HG03439 (cell line): Measurements from ENCODE around the gene PHLPP2.

Experiments
- ATAC-seq: cut with Tn5 transposase; IDR thresholded peaks from one replicate; pipeline ENCODE4 v1.9.1; 2021; ENCODE audit warnings: mild to moderate bottlenecking, moderate library complexity; ENCODE audit not compliant: unreplicated experiment

The PHLPP2 gene, protein sequence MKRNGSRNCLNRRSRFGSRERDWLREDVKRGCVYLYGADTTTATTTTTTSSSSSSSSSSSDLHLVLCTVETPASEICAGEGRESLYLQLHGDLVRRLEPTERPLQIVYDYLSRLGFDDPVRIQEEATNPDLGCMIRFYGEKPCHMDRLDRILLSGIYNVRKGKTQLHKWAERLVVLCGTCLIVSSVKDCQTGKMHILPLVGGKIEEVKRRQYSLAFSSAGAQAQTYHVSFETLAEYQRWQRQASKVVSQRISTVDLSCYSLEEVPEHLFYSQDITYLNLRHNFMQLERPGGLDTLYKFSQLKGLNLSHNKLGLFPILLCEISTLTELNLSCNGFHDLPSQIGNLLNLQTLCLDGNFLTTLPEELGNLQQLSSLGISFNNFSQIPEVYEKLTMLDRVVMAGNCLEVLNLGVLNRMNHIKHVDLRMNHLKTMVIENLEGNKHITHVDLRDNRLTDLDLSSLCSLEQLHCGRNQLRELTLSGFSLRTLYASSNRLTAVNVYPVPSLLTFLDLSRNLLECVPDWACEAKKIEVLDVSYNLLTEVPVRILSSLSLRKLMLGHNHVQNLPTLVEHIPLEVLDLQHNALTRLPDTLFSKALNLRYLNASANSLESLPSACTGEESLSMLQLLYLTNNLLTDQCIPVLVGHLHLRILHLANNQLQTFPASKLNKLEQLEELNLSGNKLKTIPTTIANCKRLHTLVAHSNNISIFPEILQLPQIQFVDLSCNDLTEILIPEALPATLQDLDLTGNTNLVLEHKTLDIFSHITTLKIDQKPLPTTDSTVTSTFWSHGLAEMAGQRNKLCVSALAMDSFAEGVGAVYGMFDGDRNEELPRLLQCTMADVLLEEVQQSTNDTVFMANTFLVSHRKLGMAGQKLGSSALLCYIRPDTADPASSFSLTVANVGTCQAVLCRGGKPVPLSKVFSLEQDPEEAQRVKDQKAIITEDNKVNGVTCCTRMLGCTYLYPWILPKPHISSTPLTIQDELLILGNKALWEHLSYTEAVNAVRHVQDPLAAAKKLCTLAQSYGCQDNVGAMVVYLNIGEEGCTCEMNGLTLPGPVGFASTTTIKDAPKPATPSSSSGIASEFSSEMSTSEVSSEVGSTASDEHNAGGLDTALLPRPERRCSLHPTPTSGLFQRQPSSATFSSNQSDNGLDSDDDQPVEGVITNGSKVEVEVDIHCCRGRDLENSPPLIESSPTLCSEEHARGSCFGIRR (N-terminal part only)

DNA sequence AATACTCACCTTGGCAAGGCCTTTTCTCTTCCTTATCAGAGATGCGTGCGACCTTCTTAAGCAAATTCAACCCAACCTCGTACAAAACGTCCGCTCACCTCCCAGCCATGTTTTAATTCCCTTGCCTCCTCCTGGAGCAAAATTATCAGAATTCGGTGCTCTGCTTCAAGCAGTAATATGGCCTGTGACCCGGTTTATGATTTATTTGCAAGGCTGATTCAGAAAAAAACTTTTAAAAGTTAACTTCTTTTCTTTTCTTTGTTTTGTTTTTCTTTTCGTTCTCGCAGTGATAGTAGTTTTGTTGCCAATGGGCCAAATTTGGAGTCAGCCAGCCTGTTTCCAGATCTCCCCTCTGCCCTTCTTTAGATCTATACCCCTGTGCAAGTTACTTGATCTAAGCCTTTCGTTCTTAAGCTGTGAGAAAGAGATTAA, at the start of gene PHLPP2:
PHLPP2 (minus strand) TSS at position 382 of the 432 bp plus-strand sequence. CDS start 9,906 bp downstream, outside the sequence.
- ATAC-seq = no peak

DNA sequence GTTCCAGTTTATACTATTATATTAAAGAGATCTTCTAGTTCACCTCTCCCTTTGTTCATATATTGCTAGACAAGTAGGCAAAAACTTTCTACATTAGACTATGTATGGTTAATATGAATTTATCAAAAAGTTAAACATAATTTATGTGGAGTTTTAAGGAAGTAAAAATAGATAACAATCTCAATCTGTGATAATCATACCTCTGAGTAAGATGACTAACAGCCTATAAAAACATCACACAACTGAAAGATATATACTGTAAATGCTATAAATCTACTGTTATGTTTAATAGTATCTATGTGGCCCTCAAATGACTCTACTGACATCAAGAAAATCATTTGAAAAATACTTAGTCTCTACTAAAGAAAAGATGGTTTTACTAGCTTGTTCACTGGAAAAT, 47.1 kb upstream of the PHLPP2 start:
- ATAC-seq = no peak

DNA sequence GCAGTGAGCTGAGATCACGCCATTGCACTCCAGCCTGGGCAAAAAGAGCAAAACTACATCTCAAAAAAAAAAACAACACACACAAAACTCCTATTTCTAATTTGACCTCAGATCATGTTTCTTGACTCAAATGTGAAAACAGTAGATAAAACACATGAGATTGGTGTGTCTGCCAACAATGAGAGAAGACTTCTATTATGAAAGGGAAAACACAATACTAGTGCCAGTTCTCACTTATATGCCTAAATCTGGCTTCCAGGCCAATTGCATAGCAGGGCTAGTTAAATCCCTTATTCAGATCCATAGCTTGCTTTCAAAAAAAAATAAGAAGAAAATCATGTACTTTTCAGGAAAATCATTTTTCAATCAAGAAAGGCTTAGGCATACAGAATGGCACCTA, 44.7 kb upstream of the PHLPP2 start:
- no peak for ATAC-seq

DNA sequence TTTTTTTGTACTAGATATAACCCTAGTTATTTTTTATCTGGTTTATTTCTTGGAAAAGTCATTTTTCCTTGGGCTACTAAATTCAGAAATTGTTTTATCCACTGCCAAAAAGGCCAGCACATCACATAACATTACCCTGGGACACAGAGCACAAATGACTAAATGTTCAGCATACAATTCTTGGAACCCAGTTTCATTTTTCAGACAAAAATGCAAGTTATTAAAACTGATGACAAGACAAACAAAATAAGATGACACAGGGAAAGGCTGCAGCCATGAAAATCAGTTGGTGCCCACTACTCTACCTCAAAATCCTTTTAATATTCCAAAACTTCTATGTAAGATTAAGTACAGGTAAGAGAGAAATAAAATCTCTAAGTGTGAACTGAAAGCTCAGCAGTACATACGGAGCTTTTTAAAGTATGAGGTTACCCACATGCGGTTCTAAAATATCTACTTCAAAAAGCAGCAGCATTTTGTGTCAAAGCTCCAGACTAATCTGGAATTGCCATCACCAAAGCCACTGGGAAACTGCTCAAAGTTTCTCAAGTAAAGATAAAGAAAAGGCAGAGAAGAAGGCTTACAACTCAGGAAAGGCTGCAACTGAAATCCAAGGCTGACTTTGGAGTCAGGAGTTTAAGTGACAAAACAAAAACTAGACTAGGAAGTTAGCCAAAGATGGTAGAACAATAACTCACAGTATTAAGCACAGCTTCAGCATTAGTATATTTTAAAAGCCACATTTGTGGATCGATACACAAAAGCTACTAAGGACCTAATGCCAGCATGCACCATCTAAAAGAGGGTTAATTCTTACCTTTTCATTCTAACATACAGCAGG, 42.8 kb upstream of the PHLPP2 start:
- ATAC-seq = no peak

DNA sequence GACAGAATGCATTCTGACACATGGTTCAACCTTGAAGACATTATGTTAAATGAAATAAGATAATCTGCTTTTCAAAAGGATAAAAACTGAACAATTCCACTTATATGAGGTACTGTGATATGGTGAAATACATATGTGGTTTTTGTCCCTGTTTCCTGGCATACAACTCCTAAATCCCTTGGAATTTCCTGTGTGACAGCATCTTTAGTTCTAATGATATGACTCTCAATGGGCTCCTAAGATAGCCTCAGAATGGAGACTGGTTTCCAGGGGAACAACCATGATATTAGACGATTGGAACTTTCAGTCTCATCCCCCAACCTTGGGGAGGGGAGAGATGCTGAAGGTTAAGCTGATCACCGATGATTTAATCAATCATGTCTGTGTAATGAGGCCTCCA, 37.7 kb upstream of the PHLPP2 start:
- no peak for ATAC-seq

DNA sequence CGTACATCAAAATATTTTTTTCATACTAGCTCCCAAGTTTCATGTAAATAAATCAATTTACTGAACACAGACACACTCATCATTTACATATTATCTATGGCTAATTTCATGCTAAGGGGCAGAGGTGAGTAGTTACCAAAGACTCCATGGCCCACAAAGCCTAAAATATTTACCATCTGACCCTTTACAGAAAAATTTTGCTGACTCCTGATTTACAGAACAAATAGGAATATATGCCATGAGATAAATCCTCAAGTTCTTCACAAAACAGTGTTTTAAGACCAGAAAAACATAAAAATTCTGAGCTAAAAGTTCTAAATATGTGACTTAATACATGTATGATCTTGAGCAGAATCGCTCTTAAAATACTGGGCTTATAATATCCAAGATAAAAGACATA, 36.6 kb upstream of the PHLPP2 start:
- ATAC-seq = no peak

DNA sequence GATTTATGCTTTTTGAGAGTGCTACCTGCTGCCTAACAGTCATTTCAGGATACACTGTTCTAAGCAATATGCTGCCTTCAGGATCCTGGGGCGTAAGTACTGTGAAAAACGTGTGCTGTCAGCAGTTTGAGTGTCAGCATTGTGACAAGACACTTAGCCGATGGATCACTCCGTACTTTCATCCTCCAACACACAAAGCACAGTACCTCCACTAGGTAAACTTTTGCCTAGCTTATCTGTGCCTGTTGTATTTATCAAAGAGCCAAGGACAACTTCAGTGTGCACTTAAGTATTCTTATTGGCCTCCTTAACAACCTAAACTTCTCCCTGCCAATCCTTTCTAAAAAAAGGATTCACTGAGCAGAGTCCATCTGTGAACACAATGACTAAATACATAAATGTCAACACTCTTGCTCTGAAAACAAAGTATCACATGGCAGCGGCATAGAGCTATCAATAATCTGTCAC, 33.8 kb upstream of the PHLPP2 start:
- ATAC-seq = no peak

DNA sequence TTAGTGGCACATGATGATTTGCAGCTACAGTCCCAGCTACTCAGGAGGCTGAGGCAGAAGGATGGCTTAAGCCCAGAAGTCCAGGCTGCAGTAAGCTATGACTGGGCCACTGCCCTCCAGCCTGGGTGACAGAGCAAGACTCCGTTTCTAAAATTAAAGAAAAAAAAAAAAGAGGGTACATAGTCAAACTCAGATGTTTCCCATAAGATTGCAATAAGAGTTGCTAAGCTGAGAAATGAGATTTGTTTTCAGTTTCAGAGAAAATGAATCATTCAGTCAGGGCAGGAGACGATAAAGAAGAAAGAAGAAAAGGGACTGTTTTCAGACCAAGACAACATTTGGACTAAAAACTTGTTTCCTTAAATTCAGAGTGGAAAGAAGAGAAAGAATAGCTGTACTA, 30.2 kb upstream of the PHLPP2 start:
- ATAC-seq = no peak

DNA sequence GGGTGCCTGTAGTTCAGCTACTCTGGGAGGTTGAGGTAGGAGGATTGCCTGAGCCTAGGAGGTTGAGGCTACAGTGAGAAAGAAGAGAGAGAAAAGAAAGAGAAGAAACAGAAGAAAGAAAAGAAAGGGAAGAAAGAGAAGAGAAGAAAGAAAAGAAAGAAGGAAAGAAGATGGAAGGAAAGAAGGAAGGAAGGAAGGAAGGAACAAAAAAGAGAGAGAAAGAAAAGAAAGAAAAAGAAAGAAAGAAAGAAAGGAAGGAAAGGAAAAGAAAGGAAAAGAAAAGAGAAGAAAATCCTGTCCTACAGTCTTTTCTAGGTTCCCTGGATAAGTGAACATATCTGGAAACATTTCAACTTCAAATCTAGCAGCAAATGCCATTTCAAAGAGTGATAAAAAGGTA, 29.6 kb upstream of the PHLPP2 start:
- ATAC-seq = no peak

DNA sequence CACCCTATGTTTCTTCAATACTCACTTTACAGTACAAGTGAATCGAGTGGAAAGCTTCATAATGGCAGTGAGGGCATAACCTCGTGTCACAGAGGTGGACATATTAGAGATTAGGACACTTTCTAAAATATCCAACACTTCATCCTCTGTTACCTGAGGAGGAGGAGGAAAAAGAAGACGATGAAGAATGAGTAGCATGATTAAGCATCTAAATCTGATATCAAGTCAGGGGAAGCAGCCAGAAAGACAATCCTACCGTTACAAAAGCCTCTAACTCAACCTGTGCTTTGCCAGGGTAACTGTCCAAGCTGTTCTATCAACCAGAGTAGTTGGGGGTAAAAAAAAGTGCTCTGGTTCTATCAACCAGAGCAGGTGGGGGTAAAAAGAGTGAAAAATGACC, 23.7 kb upstream of the PHLPP2 start:
- no peak for ATAC-seq

DNA sequence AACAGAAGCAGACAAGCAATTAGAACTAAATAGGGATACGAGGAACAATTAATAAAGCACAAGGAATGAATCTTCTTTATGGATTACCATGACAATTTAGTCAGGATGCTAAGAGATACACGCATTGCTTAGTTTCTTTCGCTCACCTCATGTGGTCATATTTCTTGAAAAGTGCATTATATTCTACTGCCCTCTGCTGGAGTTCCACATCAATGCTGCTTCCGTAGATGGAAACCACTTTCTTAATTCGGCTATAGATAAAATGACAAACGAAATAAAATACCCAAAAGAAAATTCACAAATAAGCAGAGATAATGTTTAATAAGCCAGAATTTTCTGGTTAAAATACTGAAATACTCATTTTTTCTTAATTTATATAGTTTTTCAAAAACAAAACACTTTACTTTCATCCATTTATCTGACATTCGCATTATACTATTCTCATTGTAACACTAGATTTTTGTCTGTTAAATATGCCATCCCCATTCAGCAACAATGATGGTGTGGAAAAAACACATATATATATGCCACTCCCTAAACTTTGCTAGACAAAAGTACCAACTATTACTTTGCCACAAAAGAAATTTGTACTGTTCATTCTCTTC, 22.0 kb upstream of the PHLPP2 start:
- no peak for ATAC-seq

DNA sequence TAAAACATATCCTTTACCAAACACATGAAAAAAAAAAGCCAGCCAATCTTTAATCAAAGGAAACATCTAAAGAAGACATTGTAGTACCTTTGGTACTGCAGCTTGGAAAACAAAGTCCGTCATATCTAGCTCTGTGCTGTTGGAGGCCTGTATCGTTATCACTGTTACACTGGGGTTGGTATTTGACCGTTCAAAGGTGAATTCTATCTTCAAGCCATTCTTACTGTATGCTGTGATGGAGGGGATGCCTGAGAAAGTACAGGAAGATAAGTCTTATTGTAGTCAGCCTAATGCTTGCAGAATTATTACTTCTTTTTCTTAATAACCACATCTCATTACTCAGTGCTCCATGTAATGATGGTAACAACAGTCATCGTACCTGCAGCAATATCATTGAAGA, 14.4 kb upstream of the PHLPP2 start:
- ATAC-seq = no peak

DNA sequence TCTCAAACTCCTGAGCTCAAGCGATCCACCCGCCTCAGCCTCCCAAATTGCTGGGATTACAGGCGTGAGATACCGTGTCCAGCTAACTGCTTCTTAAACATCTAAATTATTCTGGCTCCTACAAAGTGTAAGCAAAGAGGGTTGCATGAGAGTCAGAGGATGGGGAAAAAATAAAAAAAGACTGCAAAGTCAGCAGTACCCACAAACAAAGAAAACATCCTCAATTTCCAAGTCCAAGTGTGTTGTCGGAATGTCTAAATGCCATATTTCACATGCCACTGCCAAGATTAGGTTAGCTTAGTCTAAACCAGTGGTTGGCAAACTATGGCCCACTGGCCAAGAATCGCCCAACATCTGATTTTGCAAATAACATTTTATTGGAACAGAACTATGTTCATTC, 13.0 kb upstream of the PHLPP2 start:
- no peak for ATAC-seq

DNA sequence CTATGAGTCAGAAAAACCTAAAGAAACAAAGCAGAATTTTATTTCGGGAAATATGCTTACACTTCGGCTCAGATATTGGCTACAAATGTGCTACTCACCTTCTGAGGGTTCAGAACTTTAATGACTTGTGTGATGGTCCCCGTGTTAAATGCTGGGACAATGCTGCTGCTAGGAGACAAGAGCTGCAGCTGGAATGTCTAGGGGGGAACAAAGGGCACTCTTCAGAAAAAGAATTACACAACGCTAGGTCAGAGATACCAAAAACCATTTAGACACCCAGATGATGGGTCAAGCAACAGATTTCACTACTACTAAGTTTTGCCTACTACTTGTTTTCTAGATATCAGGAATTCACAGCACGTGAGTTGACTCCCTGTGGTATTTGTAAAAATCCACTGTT, 10.0 kb upstream of the PHLPP2 start:
- ATAC-seq = no peak

DNA sequence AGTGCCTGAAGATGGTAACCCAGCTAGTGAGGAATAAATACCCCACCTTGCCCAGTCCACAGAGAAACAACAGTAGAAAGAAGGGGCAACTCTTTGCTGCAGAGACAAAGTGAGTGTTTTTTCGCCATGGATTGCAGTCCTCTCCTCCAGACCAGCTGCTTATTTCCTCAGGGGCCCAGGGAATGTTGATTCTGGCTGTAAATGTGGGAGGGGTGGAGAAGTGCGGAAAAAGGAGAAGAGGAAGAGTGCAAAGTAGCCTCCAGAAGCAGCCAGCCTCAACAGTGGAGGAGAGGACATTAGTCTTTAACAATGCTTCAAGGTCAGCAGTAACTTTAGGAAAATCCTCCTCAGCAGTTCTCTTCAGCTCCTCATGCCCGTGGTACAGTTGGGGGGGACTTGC, 8.1 kb upstream of the PHLPP2 start:
- no peak for ATAC-seq

DNA sequence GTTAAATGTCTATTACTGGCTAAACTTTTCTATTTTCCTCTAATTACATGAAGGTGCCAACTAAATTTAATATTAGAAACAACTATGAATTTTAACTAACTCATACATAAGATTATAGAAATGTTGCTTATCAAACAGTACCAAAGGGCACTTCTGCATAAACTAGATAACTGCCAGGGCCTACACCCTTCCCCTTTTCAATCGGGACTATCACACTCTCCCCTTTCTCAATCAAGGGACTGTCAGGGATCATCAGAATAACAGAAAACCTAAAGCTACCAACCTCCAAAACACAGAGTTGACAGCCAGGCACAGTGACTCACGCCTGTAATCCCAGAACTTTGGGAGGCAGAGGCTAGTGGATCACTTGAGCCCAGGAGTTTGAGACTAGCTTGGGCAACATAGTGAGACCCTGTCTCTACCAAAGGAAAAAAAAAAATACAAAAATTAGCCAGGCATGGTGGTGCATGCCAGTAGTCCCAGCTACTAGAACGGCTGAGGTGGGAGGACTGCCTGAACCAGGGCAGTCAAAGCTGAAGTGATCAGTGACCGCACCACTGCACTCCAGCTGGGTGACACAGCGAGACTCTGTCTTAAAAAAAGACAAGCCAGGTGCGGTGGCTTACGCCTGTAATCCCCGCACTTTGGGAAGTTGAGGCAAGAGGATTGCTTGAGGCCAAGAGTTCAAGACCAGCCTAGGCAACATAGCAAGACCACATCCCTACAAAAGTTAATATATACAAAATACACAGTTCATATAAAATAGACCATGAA, 3.2 kb upstream of the PHLPP2 start:
- ATAC-seq = no peak

DNA sequence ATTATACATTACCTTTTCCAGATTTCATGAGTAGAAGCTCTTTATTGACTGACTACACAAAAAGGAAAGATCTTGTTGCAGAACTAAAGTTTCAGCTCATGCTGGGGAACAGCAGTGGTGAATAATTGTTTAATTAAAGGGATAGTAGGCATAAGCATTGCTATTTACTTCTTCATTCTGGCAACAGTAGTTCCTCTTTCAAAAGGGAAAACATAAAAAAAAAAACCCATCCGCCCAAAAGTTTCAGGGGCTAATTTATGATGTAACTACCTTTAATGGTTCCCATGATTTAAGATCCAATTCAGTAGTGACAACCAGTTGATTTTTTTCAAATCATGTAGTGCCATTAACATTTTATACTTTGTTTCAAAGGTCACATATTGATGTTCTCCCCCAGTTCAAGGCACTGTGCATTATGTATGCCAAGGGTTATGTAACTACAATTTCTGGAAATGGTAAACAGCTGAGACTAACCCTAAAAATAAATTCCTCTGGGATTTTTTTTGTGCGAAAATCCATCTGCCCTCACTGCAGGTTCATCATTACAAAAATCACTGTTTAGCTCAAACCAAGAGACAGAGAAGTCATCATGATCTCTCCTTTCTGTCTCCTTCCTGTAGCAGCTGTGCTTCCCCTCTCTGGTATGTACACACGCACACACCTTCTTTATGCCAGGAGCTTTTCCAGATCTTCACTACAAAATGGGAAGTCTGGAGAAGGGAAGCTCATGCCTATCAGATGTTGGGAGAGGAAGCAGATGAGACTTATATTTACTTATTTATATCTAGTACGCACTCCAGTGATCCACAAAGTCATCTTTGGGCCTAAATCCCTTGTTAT, 2.2 kb upstream of the PHLPP2 start:
- no peak for ATAC-seq
